ENCODE measurements around the gene RHAG. TPM values are rescaled to one million over a fixed set of nuclear protein-coding genes. Genes with fewer than 3 reads are reported as not detected.
"Not testable (repeated sequence)": the region's sequence is repeated elsewhere in the genome, so short reads cannot be mapped to it uniquely, and the experiment has no call there.

Gene RHAG
- total and polyA plus RNA-seq, 7 donors = 0.81 to 1.4 (median 0.83) TPM; not detected in 4

DNA sequence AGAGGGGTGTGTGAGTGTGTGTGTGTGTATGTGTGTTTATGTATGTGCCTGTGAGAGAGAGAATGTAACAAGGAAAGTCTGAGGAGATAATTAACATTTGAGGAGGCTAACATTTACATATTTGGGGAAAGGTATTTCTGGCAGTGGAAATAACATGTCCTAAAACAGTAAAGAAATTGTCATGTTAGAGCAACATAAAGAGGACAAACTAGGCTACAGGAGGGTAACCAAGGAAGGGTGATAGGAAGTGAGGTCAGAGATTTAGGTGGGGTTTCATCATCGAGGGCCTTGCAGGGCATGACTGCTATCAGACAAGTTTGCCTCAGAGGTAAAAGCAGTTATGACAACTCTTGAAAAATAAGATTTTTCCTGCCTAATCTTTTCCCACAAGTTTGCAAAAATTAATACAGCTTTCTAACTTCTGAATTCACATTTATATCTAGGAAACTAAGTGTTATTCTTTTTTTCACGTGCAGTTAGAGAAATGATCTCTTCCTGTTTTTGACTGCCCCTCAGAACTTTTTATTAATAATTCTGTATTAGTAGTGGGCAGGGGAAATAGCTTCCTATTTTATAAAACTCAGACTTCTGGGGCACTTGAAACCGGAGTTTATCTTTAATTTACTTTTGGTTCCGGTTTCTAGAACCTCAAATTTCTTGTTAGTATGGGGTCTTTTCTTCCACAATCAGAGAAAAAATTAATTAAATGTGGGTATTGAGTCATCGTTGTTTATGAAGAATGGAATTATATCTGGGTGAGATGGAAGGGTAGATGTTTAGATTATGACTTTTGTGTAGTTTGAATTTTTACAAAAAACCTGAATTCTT lies 30.5 kb upstream of the RHAG start:
- intact Hi-C loops (cut with DNase I) = no loop called here
- no peak overlapping the region for H3K27ac ChIP-seq
- no peak overlapping the region for H3K4me3 ChIP-seq
- no peaks in the 10 kb centered on the region for H3K4me1 ChIP-seq
- no peaks in the 10 kb centered on the region for H3K9me3 ChIP-seq
- no peak for DNase-seq
- TF ChIP-seq POLR2AphosphoS5 (IDR thresholded peaks at IDR 0.05) (no peak), EP300 (IDR thresholded peaks at IDR 0.05) (no peak), POLR2A (IDR thresholded peaks at IDR 0.05) (no peak)
- TF ChIP-seq, protein P1, sequence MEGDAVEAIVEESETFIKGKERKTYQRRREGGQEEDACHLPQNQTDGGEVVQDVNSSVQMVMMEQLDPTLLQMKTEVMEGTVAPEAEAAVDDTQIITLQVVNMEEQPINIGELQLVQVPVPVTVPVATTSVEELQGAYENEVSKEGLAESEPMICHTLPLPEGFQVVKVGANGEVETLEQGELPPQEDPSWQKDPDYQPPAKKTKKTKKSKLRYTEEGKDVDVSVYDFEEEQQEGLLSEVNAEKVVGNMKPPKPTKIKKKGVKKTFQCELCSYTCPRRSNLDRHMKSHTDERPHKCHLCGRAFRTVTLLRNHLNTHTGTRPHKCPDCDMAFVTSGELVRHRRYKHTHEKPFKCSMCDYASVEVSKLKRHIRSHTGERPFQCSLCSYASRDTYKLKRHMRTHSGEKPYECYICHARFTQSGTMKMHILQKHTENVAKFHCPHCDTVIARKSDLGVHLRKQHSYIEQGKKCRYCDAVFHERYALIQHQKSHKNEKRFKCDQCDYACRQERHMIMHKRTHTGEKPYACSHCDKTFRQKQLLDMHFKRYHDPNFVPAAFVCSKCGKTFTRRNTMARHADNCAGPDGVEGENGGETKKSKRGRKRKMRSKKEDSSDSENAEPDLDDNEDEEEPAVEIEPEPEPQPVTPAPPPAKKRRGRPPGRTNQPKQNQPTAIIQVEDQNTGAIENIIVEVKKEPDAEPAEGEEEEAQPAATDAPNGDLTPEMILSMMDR (IDR thresholded peaks at IDR 0.05) = no peak
- WGBS, 2 donors = 50 to 58% methylated on average over 5 of the region's 5 CpGs
- H3K36me3 ChIP-seq = no peaks in the 10 kb centered on the region
- no peaks in the 10 kb centered on the region for H3K27me3 ChIP-seq

DNA sequence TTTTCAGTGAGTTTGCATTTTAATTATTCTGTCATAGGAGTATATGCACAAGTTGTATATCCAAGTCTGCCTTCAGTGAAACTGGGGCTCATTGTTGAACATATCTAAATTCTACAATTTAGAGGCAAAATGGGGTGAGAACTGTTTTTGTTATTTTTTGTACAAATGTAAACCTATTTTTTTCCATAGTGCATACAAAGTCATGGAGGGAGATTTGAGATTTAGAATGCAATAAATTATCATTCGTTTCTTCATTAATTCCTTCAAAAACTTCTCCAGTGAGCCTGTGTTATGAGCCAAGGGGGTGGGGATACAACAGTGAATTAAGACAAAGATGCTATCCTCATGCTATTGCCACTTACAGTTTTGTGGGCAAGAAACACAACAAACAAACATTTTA lies 29.8 kb upstream of the RHAG start:
- TF ChIP-seq, protein P1 (IDR thresholded peaks at IDR 0.05) = no peak
- TF ChIP-seq POLR2AphosphoS5 (IDR thresholded peaks at IDR 0.05) (no peak), POLR2A (IDR thresholded peaks at IDR 0.05) (no peak), EP300 (IDR thresholded peaks at IDR 0.05) (no peak)
- no peak for DNase-seq
- H3K9me3 ChIP-seq = no peaks in the 10 kb centered on the region
- H3K36me3 ChIP-seq = no peaks in the 10 kb centered on the region
- WGBS, 2 donors = 21 to 48% methylated on average over 1 of the region's 1 CpG
- intact Hi-C loops (cut with DNase I) = no loop called here
- H3K4me3 ChIP-seq = no peak overlapping the region
- H3K27me3 ChIP-seq = no peaks in the 10 kb centered on the region
- no peak overlapping the region for H3K27ac ChIP-seq
- H3K4me1 ChIP-seq = no peaks in the 10 kb centered on the region

DNA sequence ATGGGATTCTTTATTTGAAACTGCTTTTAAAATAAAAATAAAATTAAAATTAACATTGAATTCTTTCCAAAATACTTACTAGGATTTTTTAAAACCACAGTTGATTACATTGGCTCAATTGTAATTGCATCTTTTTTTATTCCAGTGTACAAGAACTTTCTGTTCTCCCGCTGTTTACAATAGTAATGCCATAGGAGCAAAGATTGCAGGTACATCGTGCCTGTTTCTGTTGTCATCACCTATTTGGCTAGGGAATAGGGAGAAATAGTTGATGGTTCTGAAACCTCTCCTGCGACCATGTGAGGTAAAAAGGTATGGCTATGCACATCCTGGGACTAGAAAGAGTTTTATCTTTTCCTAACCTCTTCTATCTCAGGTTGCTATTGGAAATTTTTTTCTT lies 28.2 kb upstream of the RHAG start:
- intact Hi-C loops (cut with DNase I) = no loop called here
- TF ChIP-seq POLR2AphosphoS5 (IDR thresholded peaks at IDR 0.05) = no peak
- no peak for TF ChIP-seq POLR2A (IDR thresholded peaks at IDR 0.05)
- TF ChIP-seq EP300 (IDR thresholded peaks at IDR 0.05) = no peak
- TF ChIP-seq, protein P1 (IDR thresholded peaks at IDR 0.05) = no peak
- 73 to 81% methylated on average over 3 of the region's 3 CpGs for WGBS, 2 donors
- no peaks in the 10 kb centered on the region for H3K4me1 ChIP-seq
- no peaks in the 10 kb centered on the region for H3K9me3 ChIP-seq
- H3K36me3 ChIP-seq = no peaks in the 10 kb centered on the region
- no peak overlapping the region for H3K27ac ChIP-seq
- H3K4me3 ChIP-seq = no peak overlapping the region
- no peak for DNase-seq
- no peaks in the 10 kb centered on the region for H3K27me3 ChIP-seq

DNA sequence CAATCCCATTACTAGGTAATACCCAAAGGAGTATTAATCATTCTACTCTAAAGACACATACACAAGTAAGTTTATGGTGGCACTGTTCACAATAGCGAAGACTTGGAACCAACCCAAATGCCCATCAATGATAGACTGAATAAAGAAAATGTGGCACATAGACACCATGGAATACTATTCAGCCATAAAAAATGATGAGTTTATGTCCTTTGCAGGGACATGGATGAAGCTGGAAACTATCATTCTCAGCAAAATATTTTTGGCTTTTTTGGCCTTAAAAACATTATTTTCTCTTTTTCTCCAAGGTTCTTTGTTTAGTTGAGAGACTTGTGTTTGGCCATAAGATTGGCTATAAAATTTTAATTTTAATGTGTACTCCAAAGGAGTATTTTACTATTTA lies 27.4 kb upstream of the RHAG start:
- H3K36me3 ChIP-seq; H3K27ac ChIP-seq; H3K4me3 ChIP-seq; H3K4me1 ChIP-seq; intact Hi-C loops (cut with DNase I); H3K9me3 ChIP-seq; H3K27me3 ChIP-seq; DNase-seq: not testable (repeated sequence)
- 78 to 97% methylated on average over 1 of the region's 1 CpG for WGBS, 2 donors

DNA sequence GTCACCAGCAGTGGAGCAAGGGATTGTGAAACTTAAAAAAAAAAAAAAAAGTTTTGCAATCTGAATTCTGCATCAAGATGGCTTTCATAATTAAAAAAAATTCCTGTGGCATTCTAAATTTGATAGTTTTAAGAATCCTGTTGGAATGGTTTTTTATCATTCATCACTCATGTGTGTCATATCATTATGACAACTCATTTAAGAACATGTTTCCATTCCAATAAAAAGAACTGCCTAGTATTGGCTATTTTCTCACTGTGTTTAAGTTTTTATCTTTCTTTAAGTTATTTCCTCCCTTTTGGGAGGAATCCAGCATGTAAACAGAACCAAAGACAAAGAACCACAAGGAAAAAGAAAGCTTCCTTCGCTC lies 26.2 kb upstream of the RHAG start:
- no peak for DNase-seq
- no peaks in the 10 kb centered on the region for H3K9me3 ChIP-seq
- no peaks in the 10 kb centered on the region for H3K36me3 ChIP-seq
- no peak overlapping the region for H3K4me3 ChIP-seq
- intact Hi-C loops (cut with DNase I) = no loop called here
- H3K27ac ChIP-seq = no peak overlapping the region
- 8 to 46% methylated on average over 1 of the region's 1 CpG for WGBS, 2 donors
- TF ChIP-seq EP300 (IDR thresholded peaks at IDR 0.05) = no peak
- no peak for TF ChIP-seq POLR2AphosphoS5 (IDR thresholded peaks at IDR 0.05)
- TF ChIP-seq, protein P1 (IDR thresholded peaks at IDR 0.05) = no peak
- no peak for TF ChIP-seq POLR2A (IDR thresholded peaks at IDR 0.05)
- H3K4me1 ChIP-seq = no peaks in the 10 kb centered on the region
- no peaks in the 10 kb centered on the region for H3K27me3 ChIP-seq

All from sigmoid colon (tissue), 7 donors.